Stimulated activated CD4-positive, alpha-beta T cell treated with anti-CD3 and anti-CD28 coated beads, Interleukin-1b, Interleukin-23, amount 100 ng/mL, for 4 hours (primary cell): ENCODE measurements around the gene GLB1L3.
"Not testable (repeated sequence)": the region's sequence is repeated elsewhere in the genome, so short reads cannot be mapped to it uniquely, and the experiment has no call there.

ENCODE experiments used
- DNase-seq, 2 donors: peaks; one replicate each; pipeline ENCODE4 v3.0.0-alpha.2; 2020; ENCODE audit warnings: low read depth in 2 of 2

Gene GLB1L3

DNA sequence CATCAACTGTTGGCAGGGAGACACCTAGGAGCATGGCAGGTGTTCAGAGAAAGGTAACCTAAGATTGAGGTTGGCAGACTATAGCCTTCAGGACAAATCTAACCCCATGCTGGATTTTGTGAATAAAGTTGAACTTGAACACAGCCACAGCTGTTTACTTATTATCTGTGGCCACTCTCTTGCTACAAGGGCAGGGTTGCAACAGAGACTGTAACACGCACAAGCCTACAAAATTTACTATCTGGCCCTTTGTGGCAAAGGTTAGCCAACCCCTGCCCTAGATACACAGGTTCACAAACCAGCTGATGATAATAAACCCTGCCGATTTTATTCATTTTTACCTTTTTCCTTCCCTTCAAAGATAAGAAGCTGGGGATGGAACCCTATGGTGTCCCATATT, 25.5 kb upstream of the GLB1L3 start:
- no peak for DNase-seq

DNA sequence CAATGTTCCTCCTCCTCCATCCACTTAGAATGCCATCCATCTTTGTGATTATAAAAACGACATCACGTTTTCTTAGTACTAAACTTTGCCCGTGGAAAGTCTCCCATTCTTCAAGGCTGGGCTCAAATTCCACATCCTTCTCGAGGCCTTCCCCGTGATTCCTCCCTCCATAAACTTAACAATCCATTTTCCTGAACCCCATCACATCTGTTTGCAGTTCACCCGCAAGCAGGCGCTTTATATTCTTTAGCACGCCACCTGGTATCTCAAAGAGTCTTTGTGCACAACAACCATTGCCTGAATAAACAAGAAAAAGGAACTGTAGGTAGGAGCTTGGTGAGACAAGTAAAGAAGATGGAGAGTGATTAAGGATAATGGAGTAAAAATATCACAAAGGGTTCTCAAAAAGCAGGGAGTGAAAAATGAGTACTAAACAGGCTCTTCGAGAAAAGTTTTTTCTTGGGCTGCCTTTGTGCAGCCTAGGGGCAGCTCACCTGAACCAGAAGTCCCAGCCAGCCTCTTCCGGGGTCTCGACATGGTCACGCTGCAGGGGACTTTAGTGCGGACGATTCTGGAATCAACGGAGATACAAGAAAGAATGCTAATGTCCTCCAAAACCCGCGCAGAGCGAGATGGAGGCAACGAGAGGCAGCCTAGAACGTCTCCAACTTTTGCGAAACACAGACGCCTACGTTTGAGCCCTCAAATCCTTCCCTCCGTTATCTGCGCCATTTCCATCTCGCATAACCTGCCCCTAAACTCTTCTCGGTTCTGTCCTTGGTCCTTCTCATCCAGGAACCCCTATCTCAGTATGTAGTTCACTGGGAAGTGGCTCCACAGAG, 23.6 kb upstream of the GLB1L3 start:
- no peak for DNase-seq

DNA sequence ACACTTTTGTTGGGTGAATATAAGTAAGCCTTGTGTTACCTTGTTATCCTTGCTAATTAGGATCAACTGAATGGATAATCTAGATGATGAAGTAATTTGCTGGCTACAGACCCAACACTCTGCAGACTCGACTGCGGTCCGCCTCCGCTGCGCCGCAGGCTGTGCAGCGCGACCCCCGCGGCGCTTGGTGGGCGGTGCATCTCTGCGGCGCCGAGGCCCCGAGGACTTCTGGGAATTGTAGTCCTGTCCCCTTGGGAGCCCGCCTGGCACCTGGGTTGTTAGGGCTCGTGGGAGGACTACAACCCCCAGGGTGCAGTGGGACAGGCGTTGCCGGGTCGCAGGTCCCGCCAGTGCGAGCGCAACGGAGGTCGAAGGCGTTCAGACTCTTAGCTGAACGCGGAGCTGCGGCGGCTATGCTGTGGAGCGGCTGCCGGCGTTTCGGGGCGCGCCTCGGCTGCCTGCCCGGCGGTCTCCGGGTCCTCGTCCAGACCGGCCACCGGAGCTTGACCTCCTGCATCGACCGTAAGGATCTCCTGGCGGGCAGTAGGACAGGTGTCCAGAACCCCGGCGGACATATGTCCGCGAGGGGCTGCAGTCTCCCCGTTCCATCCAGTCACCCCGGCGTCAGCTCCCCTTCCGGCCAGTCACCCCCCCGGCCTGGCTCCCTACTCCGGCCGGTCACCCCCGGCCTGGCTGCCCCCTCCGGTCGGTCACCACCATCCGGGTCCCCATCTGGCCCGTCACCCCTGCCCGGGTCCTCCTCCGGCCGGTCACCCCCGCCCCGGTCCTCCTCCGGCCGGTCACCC, 22.8 kb upstream of the GLB1L3 start, which contains the start of the genes ACAD8 and THYN1:
Gene ACAD8 (plus strand): TSS at position 381 of the 806 bp plus-strand sequence. CDS start 33 bp downstream, at position 414.
Gene THYN1 (minus strand): TSS at position 165 of the 806 bp plus-strand sequence. CDS start 470 bp downstream, outside the sequence.
- DNase-seq, result peak; percentile 89 to 90

DNA sequence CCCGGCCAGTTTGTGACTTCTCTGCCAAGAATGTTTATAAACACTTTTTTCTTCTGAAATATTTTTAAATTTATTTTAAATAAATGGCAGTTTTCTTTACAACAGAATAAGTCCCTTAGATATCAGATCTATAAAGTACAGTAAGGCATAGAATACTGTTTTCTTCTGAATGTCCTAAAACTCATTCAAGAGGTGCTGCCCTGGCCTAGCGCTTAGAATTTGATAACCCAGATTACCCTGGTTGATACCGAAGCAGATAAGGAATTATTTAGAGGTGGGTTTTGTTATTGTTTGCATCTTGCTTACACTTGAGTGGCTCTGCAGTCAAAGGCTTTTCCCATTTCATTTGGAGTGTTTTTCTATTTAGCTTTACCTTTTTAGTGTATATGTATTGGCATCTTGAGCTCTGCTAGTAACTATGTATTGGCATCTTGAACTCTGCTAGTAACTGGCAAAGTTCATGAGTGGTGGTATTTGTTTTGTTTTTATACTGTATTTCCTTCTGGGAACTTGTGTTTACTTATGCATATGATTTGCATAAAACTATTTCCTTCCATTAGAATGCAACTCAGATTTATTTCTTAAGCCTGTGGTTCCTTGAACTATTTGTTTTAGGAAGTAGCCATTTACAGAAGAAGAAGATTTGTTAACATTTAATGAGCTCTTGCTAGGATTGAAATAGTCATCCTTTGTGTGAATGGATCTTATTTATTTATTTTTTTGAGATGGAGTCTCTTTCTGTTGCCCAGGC, 21.6 kb upstream of the GLB1L3 start:
- no peak for DNase-seq

DNA sequence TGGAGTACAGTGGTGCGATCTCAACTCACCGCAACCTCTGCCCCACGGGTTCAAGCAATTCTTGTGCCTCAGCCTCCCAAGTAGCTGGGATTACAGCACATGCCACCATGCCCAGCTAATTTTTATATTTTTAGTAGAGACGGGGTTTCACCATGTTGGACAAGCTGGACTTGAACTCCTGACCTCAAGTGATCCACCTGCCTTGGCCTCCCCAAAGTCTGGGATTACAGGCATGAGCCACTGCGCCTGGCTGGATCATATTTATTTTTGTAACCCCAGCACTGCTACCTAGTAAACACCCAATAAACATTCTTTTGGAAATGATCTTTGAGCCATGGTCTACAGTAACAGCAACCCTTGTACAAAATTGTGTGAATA, 21.0 kb upstream of the GLB1L3 start:
- not testable (repeated sequence) for DNase-seq

DNA sequence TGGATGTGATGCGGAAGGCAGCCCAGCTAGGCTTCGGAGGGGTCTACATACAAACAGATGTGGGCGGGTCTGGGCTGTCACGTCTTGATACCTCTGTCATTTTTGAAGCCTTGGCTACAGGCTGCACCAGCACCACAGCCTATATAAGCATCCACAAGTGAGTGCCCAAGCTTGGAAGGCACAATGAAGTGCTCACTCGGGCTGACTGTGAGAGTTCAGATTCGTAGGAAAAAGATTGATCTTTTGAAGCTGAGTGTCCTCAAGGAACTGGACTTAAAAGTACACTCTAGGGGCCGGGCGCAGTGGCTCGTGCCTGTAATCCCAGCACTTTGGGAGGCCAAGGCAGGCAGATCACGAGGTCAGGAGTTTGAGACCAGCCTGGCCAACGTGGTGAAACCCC, 19.1 kb upstream of the GLB1L3 start:
- DNase-seq, result no peak

DNA sequence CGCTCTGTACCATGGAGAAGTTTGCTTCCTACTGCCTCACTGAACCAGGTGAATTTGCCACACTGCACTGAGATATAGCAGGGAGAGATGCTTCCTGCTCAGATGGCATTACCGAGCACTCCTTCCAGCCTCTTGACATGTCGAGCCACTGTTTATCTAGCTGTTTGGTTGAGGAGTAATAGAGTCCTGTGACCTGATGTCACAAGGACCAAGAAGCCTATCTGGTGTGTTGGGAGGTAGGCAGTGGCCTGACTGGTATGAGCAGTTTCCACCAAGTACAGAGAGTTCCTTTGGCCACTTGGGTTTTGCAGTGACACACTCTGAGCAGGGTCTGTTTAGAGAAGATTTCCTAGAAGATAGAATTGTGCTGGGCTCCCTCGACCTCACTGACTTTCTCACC, 17.6 kb upstream of the GLB1L3 start:
- no peak for DNase-seq

DNA sequence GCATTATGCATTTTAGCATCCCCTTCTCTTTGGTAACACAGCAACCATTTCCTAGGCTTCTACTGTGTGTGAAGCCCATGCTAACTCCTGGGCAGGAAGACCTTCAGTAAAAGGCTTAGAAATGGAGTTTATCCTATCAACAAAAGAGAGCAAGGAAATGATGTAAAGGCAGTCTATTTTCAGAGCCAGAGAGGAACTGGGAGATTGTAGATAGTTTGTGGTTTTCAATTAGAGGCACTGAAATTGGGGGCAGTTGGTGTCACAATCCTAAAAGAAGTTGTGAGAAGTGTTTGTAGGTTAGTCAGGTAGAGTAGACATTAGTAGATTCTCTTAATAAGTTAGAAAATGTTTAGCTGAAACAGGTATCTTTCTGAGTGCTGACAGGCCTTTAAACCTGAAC, 15.7 kb upstream of the GLB1L3 start:
- DNase-seq, result no peak

DNA sequence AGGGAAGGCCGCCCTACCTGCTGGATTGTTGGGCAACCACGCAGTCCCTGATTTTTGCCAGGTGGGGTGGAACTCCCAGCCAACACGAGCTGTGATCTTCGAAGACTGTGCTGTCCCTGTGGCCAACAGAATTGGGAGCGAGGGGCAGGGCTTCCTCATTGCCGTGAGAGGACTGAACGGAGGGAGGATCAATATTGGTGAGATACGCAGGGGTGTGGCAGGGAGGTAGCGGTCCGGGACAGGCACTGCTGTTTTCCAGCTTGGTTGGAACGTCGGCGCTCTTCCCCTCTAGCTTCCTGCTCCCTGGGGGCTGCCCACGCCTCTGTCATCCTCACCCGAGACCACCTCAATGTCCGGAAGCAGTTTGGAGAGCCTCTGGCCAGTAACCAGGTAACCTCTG, 15.2 kb upstream of the GLB1L3 start:
- DNase-seq, result no peak

DNA sequence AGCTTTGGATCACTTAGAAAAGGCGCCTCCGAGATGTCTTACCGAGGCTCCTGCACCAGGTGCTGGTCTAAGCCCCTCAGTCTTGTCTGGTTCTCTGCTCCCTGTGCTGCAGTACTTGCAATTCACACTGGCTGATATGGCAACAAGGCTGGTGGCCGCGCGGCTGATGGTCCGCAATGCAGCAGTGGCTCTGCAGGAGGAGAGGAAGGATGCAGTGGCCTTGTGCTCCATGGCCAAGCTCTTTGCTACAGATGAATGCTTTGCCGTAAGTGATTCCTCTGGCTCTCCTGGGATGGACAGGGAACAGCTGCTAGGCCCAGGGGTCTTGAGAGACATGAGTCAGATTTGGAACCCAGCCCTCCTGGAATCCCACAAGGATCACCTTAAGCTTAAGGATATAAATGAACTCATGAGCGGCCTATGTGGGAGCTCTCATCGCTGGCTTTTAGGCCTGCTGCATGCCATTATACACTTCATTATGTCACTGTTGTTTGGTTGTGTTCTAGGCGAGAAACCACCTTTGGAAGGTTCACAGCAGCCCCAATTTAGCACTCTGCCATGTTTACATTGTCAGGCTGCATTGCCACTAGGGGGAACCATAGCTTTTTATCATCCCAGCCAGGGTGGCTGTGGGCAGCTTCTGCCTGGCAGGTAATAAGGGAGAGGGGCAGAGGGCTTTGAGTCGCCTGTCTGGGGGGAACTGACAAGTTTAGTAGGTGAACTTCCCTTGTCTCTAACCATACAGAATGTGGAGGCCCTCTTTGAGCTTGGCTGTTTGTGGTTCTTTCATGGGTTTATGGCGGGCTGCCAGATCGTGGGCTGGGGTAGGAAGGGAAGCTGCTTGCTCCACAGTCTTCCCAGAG, 14.3 kb upstream of the GLB1L3 start:
- peak; percentile 14 to 37 for DNase-seq

DNA sequence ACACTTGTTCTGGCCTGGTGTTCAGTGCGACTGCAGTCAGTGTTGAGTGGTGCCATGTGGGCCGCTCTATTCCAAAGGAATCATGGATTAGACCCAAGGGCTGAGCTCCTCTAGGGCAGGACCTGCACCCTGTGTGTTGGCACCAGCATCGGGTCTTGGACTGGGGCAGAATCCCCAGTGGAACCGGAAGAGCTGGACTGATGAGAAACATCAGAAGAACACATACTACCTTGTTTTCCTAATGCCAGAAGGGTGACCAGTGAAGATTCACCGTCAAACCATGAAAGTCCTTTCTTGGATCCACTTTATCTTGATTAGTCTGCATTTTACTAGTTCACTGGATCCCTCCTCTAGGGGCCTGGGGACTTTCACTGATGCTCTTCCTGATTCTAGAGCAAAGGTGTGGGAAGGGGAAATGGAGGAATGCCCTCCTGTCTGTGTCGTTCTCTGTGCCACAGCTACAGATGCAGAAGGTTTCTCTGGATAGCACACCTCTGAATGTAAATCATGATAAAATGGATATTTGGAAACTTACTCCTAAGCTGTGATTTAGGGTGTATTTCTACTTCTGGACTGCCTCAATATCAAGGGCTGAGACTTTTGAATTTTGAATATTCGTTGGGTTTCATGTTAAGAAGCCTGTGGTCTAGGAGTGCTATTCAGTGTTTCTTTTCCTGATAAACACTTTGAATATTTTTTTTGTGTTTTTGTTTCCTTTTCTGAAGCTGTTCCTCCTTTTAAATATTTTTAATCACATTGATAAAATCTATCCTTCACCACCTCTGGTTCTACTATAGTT, 11.0 kb upstream of the GLB1L3 start:
- DNase-seq, result no peak

DNA sequence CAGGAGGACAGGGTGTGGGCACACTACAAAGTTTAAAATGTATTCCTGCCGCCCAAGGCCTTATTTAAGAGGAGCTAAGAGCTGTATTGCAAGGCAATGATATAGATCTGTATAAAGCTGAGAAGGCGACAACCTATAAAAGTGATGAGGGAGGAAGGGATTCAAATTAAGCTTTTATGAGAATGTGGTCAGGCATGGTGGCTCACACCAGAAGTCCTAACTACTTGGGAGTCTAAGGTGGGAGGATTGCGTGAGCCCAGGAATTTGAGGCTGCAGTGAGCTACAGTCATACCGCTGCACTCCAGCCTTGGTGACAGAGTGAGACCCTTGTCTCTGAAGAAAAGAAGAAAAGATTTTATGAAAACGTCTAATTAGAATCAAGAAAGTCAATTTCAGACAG, 9.7 kb upstream of the GLB1L3 start:
- no peak for DNase-seq

DNA sequence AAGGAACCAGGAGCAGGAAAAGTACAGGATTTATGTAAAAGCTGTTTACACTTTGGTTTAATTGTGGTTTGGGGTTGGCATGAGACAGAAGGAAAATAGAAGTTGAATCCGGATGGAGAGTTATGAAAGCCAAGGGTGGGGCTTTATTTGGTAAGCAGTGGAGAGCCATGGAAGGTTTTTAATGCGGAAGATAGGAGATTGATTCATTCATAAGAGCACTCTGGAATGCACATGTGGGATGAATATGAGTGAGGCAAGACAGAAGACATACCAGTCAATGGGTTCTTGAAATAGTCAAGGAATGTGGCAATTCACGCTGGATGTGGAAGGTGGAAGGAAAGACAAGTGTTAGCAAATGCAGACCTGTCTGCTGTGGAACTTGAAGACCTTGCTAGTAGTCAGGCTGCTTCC, 9.3 kb upstream of the GLB1L3 start:
- DNase-seq, result no peak

DNA sequence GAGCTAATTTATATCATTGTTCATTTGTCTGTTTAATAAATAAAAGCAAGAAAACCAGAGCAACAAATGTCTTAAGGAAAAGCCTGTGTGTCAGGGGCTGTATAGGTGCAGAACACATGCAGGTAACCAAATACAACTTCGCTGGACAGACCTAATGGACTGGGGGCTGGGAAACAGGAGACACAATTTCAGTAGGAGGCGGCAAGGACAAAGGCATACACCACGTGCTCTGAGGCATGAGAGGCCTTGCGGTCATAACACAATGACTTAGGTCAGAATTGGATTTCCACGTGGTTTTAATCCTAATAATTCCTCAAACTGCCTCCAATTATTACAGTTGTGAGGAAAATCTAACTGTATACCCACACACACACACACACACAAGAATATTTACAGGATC, 8.7 kb upstream of the GLB1L3 start:
- no peak for DNase-seq

DNA sequence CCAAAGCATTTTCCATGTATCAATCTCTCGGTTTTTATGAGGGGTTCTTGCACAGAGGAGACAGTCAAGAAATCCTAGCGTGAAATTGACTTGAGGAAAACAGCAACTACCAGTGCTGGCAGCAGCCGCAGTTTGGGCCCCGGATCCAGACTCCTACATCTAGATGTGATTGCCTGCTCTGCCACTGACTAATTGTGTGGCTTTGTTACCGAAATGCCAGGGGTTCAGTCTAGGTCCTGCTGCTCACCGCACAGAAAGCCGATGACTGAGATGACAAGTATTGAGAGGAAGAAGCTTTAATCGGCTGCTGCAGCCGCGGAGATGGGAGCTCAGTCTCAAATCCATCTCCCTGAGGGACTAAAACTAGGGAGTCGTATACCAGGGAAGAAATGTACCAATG, 8.2 kb upstream of the GLB1L3 start:
- DNase-seq, result no peak

DNA sequence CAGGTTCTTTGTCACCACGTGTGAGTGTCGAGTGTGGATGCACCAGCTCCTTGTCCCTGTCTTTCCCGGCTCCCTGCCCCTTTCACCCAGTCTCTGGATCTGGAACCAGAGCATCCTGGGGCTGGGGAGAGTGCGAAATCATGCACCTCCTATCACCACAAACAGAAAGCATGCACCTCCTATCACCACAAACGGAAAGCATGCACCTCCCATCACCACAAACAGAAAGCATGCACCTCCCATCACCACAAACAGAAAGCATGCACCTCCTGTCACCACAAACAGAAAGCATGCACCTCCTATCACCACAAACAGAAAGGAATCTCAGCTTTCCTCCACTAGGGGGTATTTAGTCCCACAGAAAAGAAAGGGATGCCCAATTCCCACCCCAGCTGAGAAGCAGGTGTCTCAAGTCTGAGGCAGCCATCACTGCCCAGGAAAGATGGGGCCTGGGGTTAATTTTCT, 5.9 kb upstream of the GLB1L3 start:
- no peak for DNase-seq

DNA sequence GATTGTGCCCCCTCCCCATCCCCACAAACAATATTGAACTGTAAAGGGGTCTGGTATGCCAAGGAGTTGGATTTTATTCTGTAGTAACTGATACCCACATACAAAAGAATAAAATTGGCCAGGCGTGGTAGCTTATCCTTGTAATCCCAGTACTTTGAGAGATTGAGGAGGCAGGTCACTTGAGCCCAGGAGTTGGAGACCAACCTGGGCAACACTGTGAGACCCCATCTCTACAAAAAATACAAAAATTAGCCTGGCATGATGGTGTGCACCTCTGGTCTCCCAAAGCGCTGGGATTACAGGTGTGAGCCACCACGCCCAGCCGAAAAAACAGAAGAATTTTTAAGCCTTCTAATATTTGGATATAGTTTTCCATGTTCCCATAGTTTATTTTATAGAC, 4.2 kb upstream of the GLB1L3 start:
- DNase-seq, result no peak

DNA sequence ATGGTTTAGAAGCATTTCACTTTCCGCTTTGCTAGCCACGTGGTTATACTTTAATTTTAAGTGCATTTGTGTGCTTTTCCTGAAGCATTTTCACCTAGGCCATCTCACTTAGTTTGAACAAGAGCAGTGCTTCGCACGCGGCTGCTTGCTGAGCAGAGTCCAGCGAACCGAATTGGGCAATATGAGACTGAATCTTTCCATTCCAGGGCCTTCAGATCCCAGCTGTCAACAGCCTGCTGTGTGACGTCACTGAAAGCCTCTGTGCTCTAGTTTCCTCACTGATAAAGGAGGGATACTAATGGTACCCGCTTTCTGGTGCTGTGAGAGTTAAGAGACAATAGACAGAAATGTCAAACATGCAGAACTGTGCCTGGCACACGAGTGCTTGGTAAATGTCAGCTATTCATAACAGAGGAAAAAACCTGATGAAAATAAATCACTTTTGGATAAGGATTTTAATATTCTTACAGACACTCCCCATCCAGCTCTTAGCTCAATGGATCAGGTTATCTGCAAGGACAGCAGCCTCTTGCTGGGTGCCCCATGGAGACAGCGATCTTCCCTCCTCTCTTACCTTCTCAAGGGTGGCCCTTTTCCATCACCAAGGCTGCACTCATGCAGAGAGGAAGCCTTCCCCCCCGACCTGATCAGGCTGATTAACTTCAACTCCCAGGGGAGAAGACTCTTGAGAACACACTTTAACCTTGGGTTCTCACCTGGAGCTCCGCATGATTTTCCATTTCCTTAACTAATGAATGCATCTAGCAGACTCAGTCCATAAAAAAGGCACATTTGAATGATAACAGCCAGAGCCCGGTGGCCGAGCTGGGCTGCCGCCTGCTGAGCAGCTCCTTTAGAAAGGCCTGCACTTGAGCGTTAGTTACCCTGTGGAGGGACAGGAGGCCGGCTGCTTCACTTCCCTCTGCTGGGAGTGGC, 3.5 kb upstream of the GLB1L3 start:
- DNase-seq, result no peak

DNA sequence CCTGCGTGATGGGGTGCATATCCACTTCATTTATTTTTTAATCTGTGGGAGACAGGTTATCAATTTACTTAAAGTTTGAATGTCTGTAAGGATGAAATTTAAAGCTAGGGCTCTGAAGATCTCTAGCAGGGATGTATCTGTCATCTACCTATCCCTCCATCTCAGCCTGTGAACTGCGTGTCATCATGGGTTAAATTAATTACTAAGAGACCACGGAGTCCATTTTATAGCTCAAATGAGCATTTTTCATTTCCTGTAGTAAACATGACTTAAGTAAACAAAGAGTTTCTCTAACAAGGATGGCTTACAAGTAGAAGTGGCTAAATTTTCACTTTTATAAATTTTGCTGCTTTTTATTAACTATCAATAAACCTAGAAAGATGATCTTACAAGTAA, 2.9 kb upstream of the GLB1L3 start:
- DNase-seq, result no peak
